Measurements from ENCODE around the gene MTG2.

MTG2 gene

DNA sequence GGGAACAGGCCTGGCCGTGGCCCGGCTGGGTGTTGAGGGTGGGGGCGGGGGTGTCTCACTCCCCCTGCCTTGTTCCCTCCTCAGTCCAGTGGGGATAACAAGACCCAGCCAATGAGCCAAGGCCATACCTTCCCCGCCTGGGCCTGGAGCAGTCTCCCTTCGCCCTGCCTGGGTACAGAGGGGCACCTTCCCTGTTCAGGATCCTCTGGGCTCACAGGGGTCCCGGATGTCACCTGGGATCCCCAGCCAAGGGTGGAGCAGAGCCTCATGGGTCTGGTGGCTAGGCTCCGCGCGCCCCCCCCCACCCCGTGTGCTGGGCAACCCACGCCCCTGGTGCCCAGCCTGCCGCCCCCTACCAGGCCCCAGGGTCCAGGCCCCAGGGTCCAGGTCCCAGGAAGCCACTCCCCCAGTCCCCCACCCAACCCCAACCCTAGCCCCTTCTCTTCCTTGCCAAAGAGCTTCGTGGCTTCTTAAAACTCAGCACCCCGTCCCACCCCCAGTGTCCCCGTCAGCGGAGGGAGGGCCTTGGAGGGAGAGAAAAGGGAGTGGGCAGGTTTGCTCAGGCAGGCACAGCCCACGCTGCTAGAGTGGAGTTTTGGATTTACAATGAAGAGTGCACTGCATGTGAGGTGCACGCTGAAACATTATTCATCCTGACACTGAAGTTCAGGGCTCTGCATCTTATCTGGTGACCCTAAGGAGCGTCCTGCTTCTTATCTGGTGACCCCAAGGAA, 25.4 kb downstream of the MTG2 start:
- no peak for DNase-seq

DNA sequence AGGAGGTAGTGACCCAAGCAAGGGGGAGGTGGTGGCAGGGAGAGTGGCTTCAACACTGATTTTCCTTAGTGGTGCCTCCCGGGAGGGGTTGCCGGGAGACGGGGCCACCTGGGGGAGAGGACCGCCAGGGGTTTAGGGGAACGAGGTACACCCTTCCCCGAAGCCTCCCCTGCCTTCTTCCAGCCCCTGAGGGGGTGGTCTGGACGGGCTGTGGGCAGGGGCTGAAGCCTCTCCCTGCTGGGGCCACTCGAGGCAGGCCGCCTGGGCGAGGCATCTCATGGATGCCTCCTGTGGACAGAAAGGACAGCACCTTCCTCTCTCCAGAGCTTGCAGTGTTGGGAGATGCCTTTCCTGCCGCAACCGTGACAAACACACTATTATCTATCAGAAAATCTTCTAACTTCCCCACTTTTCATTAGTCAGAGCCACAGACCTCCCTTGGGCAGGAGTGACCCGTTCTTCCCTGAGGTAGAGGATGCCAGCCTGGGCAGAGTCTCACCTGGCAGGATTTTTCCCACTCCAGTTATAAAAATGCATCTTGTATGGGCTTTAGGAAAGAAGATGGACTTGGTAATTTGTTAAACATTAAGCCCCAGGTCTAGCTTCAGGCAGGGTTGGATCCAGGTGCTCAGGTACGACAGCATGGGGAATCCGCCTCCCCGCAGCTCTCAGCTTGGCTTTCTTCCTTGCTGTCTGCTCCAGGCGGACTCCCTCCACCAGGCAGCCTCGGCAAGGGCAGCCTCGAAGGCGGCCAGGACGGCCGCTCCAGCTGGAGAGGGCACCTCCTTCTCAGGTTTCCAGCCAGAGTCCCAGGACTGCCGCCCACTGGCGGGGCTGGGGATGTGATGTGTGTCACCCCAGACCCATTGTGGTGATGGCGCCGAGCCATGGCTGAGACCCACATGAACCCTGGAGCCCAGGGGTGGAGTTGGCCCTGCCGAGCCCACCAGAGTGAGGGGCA, 26.2 kb downstream of the MTG2 start:
- no peak for DNase-seq

DNA sequence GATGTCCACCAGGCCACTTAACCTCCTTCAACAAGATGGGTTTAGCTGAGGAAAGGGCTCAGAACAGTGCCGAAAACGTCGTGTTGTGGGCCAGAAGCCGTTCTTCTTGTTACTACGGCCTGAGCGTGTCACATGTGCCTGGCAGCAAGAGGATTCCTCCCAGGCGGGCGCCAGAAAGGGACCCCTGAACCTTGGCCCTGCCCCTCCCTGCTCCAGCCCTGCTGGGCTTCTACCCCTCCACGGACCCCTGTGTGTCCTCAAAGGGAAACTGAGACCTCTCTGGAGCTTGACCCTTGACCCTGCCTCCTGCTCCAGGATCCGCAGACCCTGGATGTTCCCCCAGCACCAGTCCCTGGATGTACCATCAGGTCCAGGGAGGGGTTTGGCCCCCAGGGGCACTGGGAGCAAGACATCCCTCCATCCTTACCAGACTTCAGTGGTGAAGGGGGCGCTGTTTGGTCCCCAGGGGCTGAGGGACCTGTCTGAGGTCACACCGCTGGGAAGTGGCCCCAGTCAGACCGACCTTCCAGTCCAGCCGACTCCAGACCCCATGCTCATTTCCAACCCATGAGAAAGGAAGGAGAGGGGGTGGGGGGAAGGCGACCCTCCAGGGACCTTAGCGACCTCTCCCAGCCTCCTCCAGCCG, 27.1 kb downstream of the MTG2 start:
- no peak for DNase-seq

DNA sequence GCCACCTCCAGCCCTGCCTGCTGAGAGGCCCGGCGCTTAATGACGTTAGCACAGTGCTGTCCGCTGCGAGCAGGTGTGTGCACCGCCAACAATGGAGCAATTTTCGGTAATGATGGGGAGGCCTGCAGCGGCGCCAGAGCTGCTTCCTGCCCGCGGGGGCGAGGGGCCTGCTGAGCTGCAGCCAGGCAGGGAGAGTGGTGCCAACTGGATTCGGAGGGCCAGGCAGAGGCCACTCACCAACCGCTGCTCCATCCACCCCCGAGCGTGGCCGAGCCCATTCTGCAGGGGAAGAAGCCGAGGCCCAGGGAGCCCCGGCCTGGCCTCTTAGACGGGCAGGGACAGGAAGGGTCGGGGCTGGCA, 27.6 kb downstream of the MTG2 start:
- no peak for DNase-seq

DNA sequence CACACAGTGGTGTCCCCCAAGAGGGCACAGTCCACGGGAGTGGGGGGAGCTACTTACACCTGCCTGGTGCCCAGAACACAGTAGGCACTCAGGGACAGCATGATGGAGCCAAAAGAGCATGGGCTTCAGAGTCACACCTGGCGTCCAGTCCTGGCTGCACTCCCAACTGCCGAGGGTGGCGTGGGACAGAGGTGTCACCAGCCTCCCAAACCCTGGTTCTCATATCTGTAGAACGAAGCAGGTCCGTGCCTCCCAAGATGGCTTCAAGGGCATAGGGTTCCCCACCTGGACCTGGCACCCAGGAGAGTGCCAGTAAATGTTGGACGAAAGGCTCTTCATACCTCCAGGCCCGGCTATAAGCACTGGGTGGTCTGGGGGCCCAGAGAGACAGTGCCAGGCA, 28.4 kb downstream of the MTG2 start:
- no peak for DNase-seq

DNA sequence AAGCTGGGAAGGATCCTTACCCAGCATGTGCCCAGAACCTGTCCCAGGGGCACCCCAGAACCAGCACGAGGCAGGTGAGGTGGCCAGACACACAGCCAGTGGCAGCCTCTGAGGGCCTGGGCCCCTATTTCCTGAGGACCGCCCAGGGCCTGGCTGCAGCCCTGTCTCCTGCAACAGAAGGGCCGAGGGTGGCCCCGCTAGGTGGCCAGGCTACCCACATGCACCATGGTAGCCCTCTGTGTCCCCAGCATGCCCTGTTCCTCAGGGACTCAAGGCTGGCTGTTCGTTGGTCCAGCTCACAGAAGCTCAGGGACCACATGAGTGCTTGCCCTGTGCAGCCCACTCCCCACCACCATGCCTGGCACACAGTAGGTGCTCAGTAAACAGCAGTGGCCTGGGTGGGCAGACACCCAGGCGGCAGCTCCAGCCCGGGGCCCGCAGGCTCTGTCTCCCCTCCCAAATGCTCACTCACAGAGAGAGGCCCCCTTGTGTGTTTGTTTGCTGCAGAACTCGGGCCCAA, 29.0 kb downstream of the MTG2 start:
- no peak for DNase-seq

DNA sequence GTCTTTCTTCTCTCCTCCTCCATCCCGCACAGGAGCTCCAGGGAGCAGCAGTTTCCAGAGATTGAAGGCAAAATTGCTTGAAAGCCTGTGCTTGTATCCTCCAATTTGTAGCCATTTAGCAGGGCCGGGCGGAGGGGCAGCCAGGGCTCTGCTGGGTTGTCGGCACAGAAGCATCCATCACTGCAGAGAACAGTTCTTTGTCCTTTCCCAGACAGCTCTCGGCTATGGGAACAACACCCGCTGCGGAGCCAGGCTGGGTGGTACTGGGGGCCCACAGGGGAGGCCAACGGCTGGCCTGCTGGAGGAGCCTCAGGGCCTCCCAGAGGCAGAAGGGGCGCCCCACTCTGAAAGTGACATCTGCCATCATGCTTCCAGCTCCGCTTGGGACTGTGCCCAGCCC, 29.5 kb downstream of the MTG2 start:
- DNase-seq, result no peak

DNA sequence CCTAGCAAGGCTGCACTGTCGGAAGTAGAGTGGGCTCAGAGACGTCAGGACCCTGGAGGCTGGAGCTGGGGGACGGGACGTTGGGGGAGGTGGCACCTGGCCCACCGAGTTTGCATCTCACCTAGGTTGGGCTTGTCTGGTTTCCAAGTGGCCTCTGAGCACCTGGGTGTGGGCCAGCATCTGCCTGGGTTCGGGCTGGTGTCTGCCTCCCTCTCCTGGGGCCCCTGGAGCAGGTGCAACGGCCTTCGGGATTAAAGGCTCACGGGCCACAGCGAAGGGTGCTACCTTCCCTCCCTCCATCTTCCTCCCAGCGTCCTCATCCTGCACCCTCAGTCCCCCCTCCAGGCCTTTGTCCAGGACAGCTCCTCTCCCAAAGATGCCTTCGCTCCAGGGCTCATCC, 31.2 kb downstream of the MTG2 start:
- no peak for DNase-seq

DNA sequence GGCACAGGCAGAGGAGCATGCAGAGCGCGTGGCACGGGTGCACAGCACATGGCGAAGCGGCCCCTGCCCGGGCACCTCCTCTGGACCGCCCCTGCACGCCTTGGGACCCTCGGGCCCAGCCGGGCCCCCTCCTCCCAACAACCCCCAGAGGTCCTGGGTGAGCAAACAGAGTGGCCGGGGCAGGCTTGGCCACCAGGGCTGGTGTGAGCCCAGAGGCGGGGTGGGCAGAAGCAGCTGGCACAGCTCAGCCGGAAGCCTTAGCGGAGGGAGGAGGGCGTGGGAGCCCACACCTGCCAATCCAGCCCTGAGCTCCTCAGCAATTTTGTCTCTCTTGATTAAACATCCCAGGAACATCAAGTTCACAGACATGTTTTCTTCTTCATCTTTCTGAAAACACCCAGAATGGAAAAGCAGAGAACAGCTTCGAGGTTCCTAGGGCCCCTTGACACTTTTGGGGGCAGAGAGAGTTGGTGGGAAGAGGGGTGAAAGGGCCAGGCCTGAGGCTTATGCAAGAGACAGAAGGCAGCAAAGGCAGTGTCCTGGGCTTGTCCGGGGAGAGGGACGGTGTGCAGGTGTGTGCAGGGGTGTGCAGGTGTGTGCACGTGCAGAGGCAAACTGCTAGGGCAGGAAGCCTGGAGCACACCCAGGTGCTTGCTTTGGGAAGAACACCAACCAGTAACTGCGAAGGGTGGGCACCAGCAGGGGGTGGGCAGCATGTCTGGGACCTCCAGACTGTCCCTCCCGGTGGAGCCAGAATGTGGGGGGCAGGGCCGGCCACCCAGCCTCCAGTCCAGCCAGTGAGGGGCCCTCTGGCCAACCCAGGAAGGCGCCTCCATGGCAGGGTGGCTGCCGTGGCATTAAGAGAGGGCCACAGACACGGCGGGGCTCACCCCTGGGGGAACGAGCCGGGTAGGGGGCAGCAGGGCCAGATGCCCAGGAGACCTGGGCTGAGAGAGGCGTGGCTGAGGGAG, 32.5 kb downstream of the MTG2 start:
- no peak for DNase-seq

DNA sequence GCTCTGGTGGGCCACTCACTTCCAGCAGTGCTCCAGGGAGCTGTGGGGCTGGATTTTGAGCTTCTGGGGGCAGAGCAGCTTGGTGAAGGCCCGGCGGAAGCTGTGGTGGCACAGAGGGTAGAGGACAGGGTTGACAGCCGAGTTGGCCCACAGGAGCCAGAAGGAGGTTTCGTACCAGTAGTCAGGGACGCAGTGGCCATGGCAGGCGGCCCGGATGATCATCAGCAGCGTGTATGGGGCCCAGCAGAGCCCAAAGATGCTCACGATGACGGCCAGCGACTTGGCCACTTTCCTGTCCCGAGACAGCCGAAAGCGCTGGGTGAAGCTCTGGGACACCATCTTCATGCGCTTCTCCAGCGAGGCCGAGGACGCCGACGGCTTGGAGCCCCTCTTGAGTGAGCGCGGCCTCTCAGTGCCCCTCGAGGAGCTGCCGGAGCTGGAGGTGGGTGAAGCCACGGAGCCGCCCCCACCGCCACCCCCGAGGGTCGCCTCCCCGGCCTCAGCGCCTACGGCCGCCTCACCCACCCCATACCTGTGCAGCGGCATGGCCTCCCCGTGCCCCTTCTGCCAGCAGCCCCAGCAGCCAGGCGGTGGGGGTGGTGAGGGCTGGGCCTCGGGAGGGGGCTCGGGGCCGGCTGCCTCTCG, 33.3 kb downstream of the MTG2 start:
- no peak for DNase-seq

DNA sequence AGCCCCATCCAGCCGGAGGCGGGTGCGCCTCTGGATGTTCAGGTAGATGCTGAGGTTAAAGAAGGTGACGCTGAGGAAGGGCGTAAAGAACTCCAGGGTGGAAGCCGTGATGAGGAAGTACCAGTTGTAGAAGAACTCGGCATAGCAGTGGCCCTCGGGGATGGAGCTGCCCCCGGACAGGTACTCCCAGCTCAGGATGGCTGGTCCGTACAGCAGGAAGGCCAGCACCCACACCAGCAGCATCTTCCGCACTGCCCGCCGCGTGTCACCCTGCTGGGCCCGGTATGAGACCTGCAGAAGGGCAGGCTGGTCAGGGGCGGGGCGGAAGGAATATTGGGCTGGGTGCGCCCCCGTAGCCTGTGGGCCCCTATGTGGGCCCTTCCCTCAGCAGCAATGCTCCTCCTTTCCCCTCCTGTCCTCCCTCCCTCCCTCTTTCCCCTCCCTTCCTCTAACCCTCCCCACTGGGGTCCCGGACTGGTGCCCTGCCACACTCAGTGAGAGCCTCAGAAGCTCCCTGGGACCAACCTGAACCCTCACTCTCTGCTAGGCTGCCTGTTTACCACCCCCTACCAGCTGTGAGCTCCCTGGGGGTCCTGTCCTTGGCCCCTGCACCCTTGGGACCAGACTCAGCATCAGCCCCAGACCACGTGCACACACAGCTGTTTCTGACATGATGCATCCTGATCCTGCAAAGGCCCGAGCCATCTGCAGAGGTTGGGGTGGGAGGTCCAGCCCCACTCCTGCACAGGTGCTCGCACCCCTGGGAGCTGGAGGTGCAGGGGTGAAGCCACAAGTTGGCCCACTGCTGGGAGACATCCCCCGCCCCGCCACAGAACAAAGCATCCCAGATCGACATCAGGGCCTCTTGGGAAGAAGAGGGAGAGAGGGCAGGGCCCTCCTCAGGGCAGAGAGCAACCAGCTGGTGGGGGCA, 34.1 kb downstream of the MTG2 start:
- no peak for DNase-seq

DNA sequence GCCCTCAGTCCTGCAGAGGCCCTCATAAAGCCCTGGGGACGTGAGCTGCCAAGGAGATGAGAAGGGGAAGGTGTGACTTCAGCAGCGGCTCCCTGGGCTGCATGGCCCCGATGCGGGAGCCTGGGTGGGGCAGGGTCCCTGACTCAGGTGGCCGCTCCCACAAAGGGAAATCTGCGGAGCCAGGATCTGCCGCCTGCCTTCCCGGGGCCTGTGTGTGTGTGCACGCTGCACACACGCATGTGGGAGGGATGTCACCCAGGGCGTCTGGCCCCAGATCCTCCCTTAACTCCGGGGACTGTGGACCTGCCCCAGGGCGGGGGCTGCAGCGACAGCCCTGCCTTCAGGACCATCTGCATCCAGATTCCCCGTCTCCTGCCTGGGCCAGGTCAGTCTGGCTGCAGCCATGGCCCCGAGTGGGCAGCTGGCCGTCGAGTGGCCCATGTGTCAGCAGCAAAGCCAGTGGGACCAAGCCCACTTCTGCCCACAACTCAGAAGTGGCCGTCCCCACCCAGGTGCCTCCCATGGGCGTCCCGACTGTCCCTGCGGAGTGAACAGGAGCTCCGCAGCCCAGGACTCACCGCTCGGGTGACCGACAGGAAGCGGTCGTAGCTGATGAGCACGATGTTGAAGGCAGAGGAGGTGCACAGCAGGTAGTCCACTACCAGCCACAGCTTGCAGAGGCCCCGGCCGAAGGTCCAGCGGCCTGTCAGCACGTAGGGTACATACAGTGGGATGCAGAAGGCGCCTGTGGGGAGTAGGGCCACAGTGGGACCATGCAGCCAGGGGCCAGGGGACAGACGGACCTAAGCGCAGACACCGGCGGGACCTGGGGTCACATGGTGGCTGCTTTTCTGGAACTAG, 35.3 kb downstream of the MTG2 start:
- DNase-seq, result no peak

DNA sequence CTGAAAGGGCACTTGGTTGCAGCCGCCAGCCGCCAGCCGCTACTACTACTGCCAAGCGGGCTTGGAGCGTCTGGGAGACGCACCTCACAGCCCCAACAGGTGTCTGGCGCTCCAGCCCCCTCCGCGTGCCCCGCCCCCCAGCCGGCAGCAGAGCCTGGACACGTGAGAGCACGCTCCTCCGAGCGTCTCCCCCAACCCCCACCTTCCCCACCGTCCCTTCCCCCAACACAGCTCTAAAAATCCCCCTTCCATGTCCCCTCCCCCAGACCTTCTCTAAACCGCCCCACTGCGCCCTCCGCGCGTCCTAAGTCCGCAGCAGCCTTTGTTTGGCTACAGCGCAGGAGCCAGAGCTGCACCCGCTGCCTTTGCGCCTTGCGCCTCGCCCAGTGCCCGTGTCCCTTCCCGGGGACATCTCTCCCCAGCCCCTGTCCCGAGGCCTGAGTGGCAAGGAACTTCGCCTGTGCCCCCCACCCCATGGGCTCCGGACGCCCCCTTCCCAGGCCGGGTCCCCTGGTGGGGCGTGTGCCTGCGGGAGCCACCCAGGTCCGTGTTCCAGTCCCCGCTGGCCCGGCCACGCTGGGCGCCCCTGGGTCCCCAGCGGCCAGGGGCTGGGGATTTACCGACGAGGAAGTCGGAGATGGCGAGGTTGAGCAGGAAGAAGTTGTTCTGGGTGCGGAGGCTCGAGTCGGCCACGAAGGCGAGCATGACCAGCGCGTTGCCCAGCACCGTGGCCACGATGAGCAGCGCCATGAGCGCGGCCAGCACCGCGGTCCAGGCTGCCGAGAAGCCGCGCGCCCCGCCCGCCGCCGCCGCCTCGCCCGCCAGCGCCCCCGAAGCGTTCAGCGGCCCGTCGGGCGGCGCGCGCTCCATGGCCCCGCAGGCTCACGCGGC, 36.5 kb downstream of the MTG2 start:
- DNase-seq, result no peak

DNA sequence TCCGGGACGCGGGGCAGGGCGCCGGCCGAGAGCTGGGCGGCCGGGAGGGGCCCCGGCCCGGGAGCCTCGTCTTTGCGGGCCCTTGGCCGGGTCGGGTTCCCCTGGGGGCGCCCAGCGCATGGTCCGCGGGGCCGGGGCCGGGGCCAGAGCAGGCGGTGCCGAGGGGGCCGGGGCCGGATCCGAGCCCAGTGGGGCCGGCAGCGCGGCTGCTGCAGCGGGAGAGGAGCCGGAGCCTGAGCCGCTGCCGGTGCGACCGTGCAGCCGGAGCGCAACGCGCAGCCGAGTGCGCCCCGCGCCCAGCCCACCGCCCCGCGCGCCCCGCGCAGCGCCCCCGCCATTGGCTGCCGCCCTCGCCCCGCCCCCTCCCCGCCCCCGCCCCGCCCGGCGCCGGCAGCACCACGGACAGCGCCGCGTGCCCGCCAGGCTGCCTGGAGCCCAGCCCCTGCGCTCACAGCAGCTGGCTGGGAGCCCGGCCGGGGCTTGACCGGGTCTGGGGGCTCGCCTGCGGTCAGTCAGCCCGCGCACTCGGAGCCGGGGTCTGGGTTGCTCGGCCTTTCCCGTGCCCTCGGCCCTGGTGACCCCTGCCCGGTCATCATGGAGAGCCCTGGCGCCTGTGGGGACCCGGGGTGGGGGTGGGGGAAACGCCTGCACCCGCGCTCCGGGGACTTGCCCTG, 37.3 kb downstream of the MTG2 start, which contains the start of gene HRH3:
Gene HRH3 (minus strand): TSS at position 287 of the 674 bp plus-strand sequence. CDS start 308 bp downstream, outside the sequence.
- peak; percentile 51 for DNase-seq

DNA sequence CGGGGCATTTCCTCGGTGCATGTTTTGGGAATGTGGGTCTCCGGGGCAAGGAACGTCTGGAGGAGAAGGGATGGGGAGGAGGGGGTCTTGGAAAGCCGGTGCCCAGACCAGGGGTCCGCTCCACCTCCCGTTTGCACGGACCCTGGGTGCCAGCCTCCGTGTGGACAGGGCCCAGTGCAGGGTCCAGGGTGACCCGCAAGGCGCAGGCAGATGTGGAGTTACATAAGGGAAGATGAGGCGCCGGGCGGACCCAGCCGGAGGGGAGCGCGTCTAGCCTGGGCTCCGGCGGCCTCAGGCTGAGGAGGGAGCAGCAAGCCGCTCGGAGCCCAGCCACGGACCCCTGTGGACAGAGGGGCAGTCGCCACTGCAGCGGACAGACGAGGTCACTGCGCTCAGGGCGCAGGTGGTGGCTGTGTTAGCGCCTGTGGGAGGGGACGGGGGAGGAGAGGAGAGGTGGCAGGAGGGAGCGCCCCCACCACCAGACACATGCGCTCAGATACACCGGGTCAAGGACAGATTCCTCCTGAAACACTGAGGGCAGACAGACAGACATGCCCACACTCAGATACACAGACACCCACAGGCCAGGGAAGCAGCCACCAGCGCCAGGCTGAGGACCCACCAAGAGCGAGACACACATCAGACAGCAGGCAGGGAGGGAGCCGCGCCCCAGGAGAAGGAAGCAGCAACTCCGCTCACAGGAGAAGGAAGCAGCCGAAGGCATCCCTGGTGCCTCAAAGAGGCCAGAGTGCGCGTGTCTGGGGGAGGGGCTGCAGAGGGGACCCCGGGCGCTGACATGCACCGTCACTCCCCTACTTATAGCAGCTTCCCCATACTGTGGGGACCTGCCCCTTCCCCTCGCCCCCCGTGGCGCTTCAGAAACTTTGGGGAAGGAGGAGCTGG, 38.1 kb downstream of the MTG2 start:
- DNase-seq, result no peak

DNA sequence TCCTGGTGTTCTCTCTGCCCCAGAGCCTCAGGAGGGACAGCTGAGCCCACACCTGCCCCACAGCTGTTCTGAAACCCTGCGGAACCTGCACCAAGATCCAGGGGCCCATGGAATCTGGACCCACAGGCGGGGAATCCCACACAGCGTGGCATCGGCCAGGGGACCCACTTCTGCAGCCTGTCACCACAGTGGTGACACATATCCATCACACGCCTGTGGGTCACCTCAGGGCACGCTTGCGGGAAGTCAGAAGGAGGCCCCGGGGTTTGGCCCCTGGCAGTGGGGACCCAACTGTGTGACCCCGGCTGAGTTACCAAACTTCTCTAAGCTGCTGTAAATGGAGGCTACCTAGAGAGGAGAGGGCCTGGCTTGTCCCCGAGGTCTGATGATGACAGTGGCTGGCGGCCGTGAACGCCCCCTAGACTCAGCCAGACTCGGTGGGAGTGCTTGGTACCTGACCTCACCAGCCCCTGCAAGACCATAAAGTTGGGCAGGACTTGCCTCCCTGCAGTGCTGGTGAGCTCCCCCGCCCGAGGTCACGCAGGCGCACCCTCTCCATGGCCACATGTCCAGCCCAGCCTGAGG, 39.5 kb downstream of the MTG2 start:
- no peak for DNase-seq
